Osteoblast (primary cell): ENCODE results near the gene F8A2. TPM values are rescaled to one million over a fixed set of nuclear protein-coding genes. Genes with fewer than 3 reads are reported as not detected.

ENCODE experiments used
- DNase-seq: peaks from one replicate; pipeline ENCODE4 v3.0.0; 2011; ENCODE audit warnings: low spot score, mixed read lengths; ENCODE audit not compliant: insufficient read length; ENCODE audit errors: missing footprints
- H2AFZ ChIP-seq: 2 replicates; pipeline ENCODE4 v1.6.0; 2011; ENCODE audit warnings: mild to moderate bottlenecking, low read length
- H3K27ac ChIP-seq: 2 replicates; pipeline ENCODE4 v1.5.1; 2011; ENCODE audit warnings: mild to moderate bottlenecking, low read depth, low read length, moderate library complexity
- H3K27me3 ChIP-seq: 2 replicates; pipeline ENCODE4 v1.6.0; 2012; ENCODE audit warnings: mild to moderate bottlenecking, control low read depth, inconsistent platforms, low read length, moderate library complexity; ENCODE audit not compliant: insufficient read depth
- H3K36me3 ChIP-seq: 2 replicates; pipeline ENCODE4 v1.5.1; 2011; ENCODE audit warnings: mild to moderate bottlenecking, low read length, control low read depth, moderate library complexity; ENCODE audit not compliant: insufficient read depth
- H3K4me1 ChIP-seq: 2 replicates; pipeline ENCODE4 v1.5.1; 2011; ENCODE audit warnings: mild to moderate bottlenecking, low read length, control low read depth, moderate library complexity; ENCODE audit not compliant: insufficient read depth
- H3K4me2 ChIP-seq: 2 replicates; pipeline ENCODE4 v1.6.0; 2011; ENCODE audit warnings: mild to moderate bottlenecking, low read length; ENCODE audit not compliant: insufficient read depth
- H3K4me3 ChIP-seq: fragments of 200-600 bp; sonication (generic); 3 replicates; pipeline ENCODE4 v1.5.1; 2012; ENCODE audit warnings: mild to moderate bottlenecking, low read length, inconsistent platforms; ENCODE audit not compliant: insufficient read depth
- H3K79me2 ChIP-seq: 2 replicates; pipeline ENCODE4 v1.6.0; 2012; ENCODE audit warnings: mild to moderate bottlenecking, low read length, control low read depth, inconsistent platforms; ENCODE audit not compliant: insufficient read depth
- H3K9me3 ChIP-seq: 2 replicates; pipeline ENCODE4 v1.5.1; 2011; ENCODE audit warnings: low read depth, low read length, control low read depth
- H4K20me1 ChIP-seq: 2 replicates; pipeline ENCODE4 v1.6.0; 2012; ENCODE audit warnings: mild to moderate bottlenecking, low read length, control low read depth; ENCODE audit not compliant: insufficient read depth
- small RNA-seq: library from RNA; depleted of rRNA; stranded (forward); fragments of <200 nt; gene quantifications from one replicate; pipeline ENCODE3, GENCODE V24; 2012
- total RNA-seq: library from RNA; depleted of rRNA; stranded (reverse); fragments of >200 nt; gene quantifications from 2 replicates; pipeline ENCODE4 v1.2.3, GENCODE V29; 2012
- TF ChIP-seq, protein P1 (sequence below): IDR thresholded peaks from 2 replicates; pipeline ENCODE4 v1.5.1; 2011; ENCODE audit warnings: mild to moderate bottlenecking, low read depth, low read length, moderate library complexity; ENCODE audit errors: extremely low read depth

The F8A2 gene
- total RNA-seq, 1 donor = not detected

DNA sequence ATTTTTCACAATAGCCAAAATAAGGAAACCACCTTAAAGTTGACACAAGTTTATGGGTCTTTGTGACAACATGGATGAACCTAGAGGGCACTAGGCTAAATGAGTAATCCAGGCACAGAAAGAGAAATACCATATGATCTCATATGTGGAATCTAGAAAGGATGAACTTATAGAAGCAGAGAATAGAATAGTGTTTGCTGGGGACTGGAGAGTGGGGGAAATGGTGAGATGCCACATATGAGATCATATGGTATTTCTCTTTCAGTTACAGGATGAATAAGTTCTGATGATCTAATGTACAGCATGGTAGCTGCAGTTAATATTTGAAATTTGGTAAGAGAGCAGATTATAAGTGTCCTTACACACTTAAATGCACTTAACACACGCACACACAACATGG, 35.9 kb downstream of the F8A2 start:
- H3K4me2 ChIP-seq = no peak overlapping the region
- no peaks in the 10 kb centered on the region for H3K36me3 ChIP-seq
- TF ChIP-seq, protein P1, sequence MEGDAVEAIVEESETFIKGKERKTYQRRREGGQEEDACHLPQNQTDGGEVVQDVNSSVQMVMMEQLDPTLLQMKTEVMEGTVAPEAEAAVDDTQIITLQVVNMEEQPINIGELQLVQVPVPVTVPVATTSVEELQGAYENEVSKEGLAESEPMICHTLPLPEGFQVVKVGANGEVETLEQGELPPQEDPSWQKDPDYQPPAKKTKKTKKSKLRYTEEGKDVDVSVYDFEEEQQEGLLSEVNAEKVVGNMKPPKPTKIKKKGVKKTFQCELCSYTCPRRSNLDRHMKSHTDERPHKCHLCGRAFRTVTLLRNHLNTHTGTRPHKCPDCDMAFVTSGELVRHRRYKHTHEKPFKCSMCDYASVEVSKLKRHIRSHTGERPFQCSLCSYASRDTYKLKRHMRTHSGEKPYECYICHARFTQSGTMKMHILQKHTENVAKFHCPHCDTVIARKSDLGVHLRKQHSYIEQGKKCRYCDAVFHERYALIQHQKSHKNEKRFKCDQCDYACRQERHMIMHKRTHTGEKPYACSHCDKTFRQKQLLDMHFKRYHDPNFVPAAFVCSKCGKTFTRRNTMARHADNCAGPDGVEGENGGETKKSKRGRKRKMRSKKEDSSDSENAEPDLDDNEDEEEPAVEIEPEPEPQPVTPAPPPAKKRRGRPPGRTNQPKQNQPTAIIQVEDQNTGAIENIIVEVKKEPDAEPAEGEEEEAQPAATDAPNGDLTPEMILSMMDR = no peak

More for the DNA sequence above, 35.9 kb downstream of the F8A2 start:
- Histone ChIP-seq H3K4me3 (no peak overlapping the region), H3K4me1 (no peaks in the 10 kb centered on the region), H3K79me2 (no peaks in the 10 kb centered on the region), H4K20me1 (no peaks in the 10 kb centered on the region), H3K27me3 (no peaks in the 10 kb centered on the region), H3K9me3 (no peaks in the 10 kb centered on the region), H2AFZ (no peak overlapping the region), H3K27ac (no peak overlapping the region)
- DNase-seq = no peak

Small RNAs within 50 kb of the gene (small RNA-seq; reads per million reads assigned to genes)
- gene MIR1184-2 = not detected

Other genes starting within 250 kb of the F8A2 start
- gene VBP1, start 165.6 kb upstream of the F8A2 start, total RNA-seq = 39.4 and 43.6 TPM in 2 replicates
- 0.36 and 0.59 TPM in 2 replicates for gene RAB39B, start 117.6 kb upstream of the F8A2 start, total RNA-seq
- 1.1 and 1.2 TPM in 2 replicates for gene CLIC2, start 47.5 kb upstream of the F8A2 start, total RNA-seq
- 0.36 and 0.88 TPM in 2 replicates for gene F8A3, start 76.5 kb downstream of the F8A2 start, total RNA-seq
- 0.72 and 0.88 TPM in 2 replicates for gene SPRY3, start 230.5 kb downstream of the F8A2 start, total RNA-seq
- gene TMLHE, start 230.9 kb downstream of the F8A2 start, total RNA-seq = 13.8 and 15.0 TPM in 2 replicates